Adrenal gland (tissue), 12 donors: ENCODE data around the gene CRCP. TPM values are rescaled to one million over a fixed set of nuclear protein-coding genes. Genes with fewer than 3 reads are reported as not detected.

ENCODE experiments used
- DNase-seq, 7 donors: peaks; one replicate each; pipeline ENCODE4 v3.0.0-alpha.2; 2019 to 2020
- H3K27ac ChIP-seq, 5 donors: fragments of 200-600 bp; sonication (generic) in 4 of 5; 1 replicate in 3 of 5; 2 replicates in 2 of 5; pipeline versions ENCODE4 v1.5.1 to v1.8.0; 2016 to 2020; ENCODE audit warnings: mild to moderate bottlenecking in 1 of 5
- H3K27me3 ChIP-seq: fragments of 200-600 bp; 2 replicates; pipeline ENCODE4 v1.8.0; 2021
- H3K36me3 ChIP-seq, 2 donors: fragments of 200-600 bp; replicated peaks in 1 of 2; 1 replicate in 1 of 2; 2 replicates in 1 of 2; pipeline versions ENCODE4 v1.5.1 to v1.8.0; 2018 to 2022
- H3K4me1 ChIP-seq, 2 donors: fragments of 200-600 bp; replicated peaks in 1 of 2; 1 replicate in 1 of 2; 2 replicates in 1 of 2; pipeline versions ENCODE4 v1.5.1 to v1.8.0; 2018 to 2021
- H3K4me3 ChIP-seq, 4 donors: fragments of 200-600 bp; sonication (generic) in 3 of 4; one replicate each; pipeline ENCODE4 v1.5.1; 2016 to 2018
- H3K9me3 ChIP-seq, 3 donors: fragments of 200-600 bp; sonication (generic) in 1 of 3; replicated peaks in 1 of 3; 1 replicate in 2 of 3; 2 replicates in 1 of 3; pipeline versions ENCODE4 v1.5.1 to v1.8.0; 2016 to 2021
- CTCF ChIP-seq, 6 experiments: fragments of 450-650 bp in 4 of 6; fragments of 200-600 bp in 2 of 6; sonication (generic) in 1 of 6; IDR thresholded peaks; 1 replicate in 5 of 6; 2 replicates in 1 of 6; pipeline versions ENCODE4 v1.5.1 to v1.8.0; 2016 to 2021; ENCODE audit warnings: antibody characterized with exemption in 6 of 6, mild to moderate bottlenecking in 2 of 6, moderate library complexity in 1 of 6
- POLR2A ChIP-seq, 2 donors: fragments of 450-650 bp; IDR thresholded peaks; one replicate each; pipeline ENCODE4 v1.6.1; 2017; ENCODE audit warnings: antibody characterized with exemption in 2 of 2, mild to moderate bottlenecking in 2 of 2, moderate library complexity in 1 of 2
- WGBS, 4 donors: extraction: QIAGEN DNeasy Blood & Tissue Kit in 2 of 4; methylation state at CpG; one replicate each; pipeline versions ENCODE4 v1.1.5 to v1.1.7; 2013 to 2017; 5-methylcytosine and 5-hydroxymethylcytosine counted together
- intact Hi-C, 2 donors: fragments of 100-400 bp; cut with DNase I; formaldehyde crosslinking; loops; one replicate each; pipeline versions ENCODE4 v1.14.1 to v1.15.0; 2022 to 2023
- polyA plus RNA-seq, 3 donors: library from polyadenylated mRNA; stranded (reverse); fragments of 200-250 nt in 2 of 3; fragments of 350-450 nt in 1 of 3; fragmentation: Illumina TruSeq in 1 of 3; extraction: RNeasy Lipid Tissue Mini Kit (QIAGEN cat#74804) in 1 of 3; gene quantifications; one replicate each; pipeline ENCODE4 v1.2.3, GENCODE V29; 2013 to 2014
- total RNA-seq, 9 donors: library from RNA; depleted of rRNA in 4 of 9; stranded (reverse); fragments of >200 nt in 4 of 9; fragments of 120-200 nt in 1 of 9; fragmentation: NEBNext Ultra II Directional in 1 of 9; extraction: Animal tissue kit (Norgen Biotek cat#: 25700) in 1 of 9; gene quantifications; one replicate each; pipeline versions ENCODE4 v1.1.0 to v1.2.4, GENCODE V29; 2013 to 2023
- donor health status: healthy with polysubstance abuse.
- donor health status: Bipolar disorder and iron deficiency.
- donor health status: DM: yes; HTN: yes; CAD: no.
- donor health status: DM: no; HTN: no; CAD: no.
- donor health status: DM: no; HTN: no; CAD: no.
- donor health status: DM: yes; HTN: yes; CAD: no.

The CRCP gene
- total and polyA plus RNA-seq, 12 donors = 14.5 to 53.3 (median 38.9) TPM

DNA sequence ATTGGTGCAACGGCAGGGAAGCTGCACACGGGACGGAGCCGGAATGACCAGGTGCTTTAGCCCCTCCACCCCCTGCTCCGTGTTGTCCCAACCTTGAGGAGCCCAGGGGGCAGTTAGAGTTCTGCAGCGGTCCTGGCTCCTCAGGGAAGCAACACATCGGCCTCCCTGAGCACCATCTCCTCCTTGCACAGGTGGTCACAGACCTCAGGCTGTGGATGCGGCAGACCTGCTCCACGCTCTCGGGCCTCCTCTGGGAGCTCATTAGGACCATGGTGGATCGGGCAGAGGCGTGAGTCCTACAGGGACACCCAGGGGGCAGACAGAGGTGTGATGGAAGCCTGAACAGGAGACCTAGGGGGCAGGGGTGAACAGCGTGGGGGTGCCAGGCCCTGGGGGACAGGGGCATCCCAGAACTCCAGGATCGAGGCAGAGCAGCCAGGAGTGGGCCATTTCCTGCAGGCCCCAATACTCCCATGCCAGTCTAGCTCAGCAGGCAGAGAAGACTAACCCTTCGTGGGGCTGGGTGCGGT lies 31.7 kb upstream of the CRCP start:
- Histone ChIP-seq H3K27ac (no peak overlapping the region), H3K9me3 (no peaks in the 10 kb centered on the region), H3K27me3 (no peaks in the 10 kb centered on the region), H3K4me1 (no peaks in the 10 kb centered on the region), H3K4me3 (no peak overlapping the region), H3K36me3 (peaks cover 0 to 10% of the 10 kb centered on the region in 2 donors)
- TF ChIP-seq POLR2A (IDR thresholded peaks at IDR 0.05) (no peak), CTCF (IDR thresholded peaks at IDR 0.05) (no peak)
- intact Hi-C loops = no loop called here
- DNase-seq = no peak
- 87 to 96% (median 94%) methylated on average over 8 to 16 of the region's 16 CpGs for WGBS, 4 donors

- no peaks in the 10 kb centered on the region for H3K9me3 ChIP-seq
- TF ChIP-seq CTCF (IDR thresholded peaks at IDR 0.05) (no peak), POLR2A (IDR thresholded peaks at IDR 0.05) (no peak)
- no peak overlapping the region for H3K4me3 ChIP-seq
- DNase-seq = no peak
- H3K4me1 ChIP-seq = no peaks in the 10 kb centered on the region
- H3K36me3 ChIP-seq = peaks cover 0 to 10% of the 10 kb centered on the region in 2 donors
- no peak overlapping the region for H3K27ac ChIP-seq
- H3K27me3 ChIP-seq = no peaks in the 10 kb centered on the region
- intact Hi-C loops = no loop called here
- 86 to 100% (median 96%) methylated on average over 2 of the region's 2 CpGs for WGBS, 4 donors
Observed at GRCh38 chr7:66083677-66084076, 31.0 kb upstream of the CRCP start.

DNA sequence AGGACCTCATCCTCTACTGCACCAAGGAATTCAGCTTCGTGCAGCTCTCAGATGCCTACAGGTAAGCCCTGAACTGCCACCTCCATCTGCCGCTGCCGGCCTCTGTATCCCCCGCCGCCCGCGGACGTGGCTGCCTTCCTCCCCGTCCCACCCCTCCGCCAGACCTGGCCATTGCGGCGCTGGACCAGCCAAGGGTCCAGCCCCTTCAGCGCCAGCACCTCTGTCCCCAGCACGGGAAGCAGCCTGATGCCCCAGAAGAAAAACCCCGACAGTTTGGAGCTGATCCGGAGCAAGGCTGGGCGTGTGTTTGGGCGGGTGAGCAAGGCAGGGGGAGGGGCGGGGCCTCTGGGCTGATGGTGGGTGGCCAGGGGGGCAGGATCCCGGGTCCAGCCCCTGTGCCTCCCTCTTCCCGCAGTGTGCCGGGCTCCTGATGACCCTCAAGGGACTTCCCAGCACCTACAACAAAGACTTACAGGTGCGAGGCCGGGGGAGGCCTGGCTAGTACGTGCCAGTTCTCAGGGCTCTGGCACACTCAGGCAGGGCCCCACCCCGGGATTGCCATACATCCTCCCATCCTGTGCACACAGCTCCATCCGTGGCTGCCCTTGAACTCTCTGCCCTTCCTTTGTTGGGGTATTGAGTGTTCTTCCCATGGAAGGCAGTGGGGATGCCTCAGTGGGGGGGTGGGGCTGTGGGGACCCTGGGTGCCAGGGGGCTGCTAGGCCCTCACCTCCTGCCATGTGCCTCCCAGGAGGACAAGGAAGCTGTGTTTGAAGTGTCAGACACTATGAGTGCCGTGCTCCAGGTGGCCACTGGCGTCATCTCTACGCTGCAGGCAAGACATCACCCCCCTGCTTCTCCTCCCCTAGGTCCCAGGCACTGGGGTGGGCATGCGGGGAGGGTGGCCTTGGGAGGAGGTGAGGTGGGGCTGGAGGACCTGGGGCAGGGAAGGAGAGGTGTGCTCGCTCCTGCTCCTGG lies 25.5 kb upstream of the CRCP start:
- DNase-seq = no peak
- H3K27me3 ChIP-seq = no peaks in the 10 kb centered on the region
- intact Hi-C loops = no loop called here
- WGBS, 4 donors = 82 to 88% (median 84%) methylated on average over 16 to 32 of the region's 32 CpGs
- no peak for TF ChIP-seq CTCF (IDR thresholded peaks at IDR 0.05)
- TF ChIP-seq POLR2A (IDR thresholded peaks at IDR 0.05) = no peak
- H3K27ac ChIP-seq = no peak overlapping the region
- no peaks in the 10 kb centered on the region for H3K4me1 ChIP-seq
- no peaks in the 10 kb centered on the region for H3K9me3 ChIP-seq
- H3K4me3 ChIP-seq = no peak overlapping the region
- H3K36me3 ChIP-seq = peaks cover 0 to 6% of the 10 kb centered on the region in 2 donors

- H3K36me3 ChIP-seq = no peaks in the 10 kb centered on the region
- intact Hi-C loops = no loop called here
- H3K27me3 ChIP-seq = no peaks in the 10 kb centered on the region
- no peaks in the 10 kb centered on the region for H3K4me1 ChIP-seq
- TF ChIP-seq POLR2A (IDR thresholded peaks at IDR 0.05) (no peak), CTCF (IDR thresholded peaks at IDR 0.05) (no peak)
- no peak overlapping the region for H3K27ac ChIP-seq
- H3K9me3 ChIP-seq = no peaks in the 10 kb centered on the region
- 94 to 100% (median 97%) methylated on average over 6 to 19 of the region's 19 CpGs for WGBS, 4 donors
- DNase-seq = no peak
- no peak overlapping the region for H3K4me3 ChIP-seq
Observed at GRCh38 chr7:66092654-66093053, 22.0 kb upstream of the CRCP start.
